ENCODE results near the gene GDAP2. TPM values are rescaled to one million over a fixed set of nuclear protein-coding genes. Genes with fewer than 3 reads are reported as not detected.

GDAP2 gene
- total RNA-seq, 1 experiment from 2014 or later = 6.3 TPM

Other genes with a start within 250 kb of the GDAP2 start
- 29.8 and 42.2 TPM in 2 replicates for gene WDR3, start 118 bp upstream of the GDAP2 start, total RNA-seq (2014; rRNA removed; shearing (Covaris generic))